Prostate gland (tissue), 2 donors: ENCODE data around the gene HAUS8.

ENCODE experiments used
- POLR2A ChIP-seq: fragments of 450-650 bp; IDR thresholded peaks from one replicate; pipeline ENCODE4 v1.6.1; 2016; ENCODE audit warnings: antibody characterized with exemption, mild to moderate bottlenecking
- TF ChIP-seq, protein P1 (sequence below), 4 experiments: fragments of 200-600 bp in 2 of 4; fragments of 450-650 bp in 2 of 4; sonication (generic) in 2 of 4; IDR thresholded peaks; 1 replicate in 3 of 4; 2 replicates in 1 of 4; pipeline ENCODE4 v1.5.1; 2016 to 2019; ENCODE audit warnings: antibody characterized with exemption in 4 of 4, mild to moderate bottlenecking in 2 of 4, moderate library complexity in 2 of 4

DNA sequence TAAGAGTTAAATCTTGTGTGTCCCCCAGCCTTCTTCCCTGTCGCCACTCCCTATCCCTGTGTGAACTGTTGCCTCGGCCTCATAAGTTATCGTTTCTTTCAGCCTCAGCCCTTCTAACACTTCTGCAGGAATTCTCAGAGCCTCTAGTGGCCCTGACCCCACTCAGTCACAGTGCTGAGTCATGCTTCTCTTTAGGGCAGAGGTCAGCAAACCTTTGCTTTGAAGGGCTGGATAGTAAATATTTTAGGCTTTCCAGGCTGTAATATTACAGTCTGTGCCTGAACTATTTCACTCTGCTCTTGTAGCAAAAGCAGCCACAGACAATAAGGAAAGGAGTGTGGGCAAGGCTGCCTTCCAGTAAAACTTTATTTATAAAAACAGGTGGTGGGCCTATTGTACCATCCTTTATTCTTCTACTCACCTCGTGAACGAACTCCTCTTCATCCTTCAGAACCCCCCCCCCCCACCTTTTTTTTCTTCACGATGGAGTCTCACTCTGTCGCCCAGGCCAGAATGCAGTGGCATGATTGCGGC lies 22.4 kb upstream of the HAUS8 start:
- TF ChIP-seq POLR2A = no peak
- TF ChIP-seq, protein P1, sequence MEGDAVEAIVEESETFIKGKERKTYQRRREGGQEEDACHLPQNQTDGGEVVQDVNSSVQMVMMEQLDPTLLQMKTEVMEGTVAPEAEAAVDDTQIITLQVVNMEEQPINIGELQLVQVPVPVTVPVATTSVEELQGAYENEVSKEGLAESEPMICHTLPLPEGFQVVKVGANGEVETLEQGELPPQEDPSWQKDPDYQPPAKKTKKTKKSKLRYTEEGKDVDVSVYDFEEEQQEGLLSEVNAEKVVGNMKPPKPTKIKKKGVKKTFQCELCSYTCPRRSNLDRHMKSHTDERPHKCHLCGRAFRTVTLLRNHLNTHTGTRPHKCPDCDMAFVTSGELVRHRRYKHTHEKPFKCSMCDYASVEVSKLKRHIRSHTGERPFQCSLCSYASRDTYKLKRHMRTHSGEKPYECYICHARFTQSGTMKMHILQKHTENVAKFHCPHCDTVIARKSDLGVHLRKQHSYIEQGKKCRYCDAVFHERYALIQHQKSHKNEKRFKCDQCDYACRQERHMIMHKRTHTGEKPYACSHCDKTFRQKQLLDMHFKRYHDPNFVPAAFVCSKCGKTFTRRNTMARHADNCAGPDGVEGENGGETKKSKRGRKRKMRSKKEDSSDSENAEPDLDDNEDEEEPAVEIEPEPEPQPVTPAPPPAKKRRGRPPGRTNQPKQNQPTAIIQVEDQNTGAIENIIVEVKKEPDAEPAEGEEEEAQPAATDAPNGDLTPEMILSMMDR (IDR thresholded peaks at IDR 0.05) = no peak
